Measurements from ENCODE around the gene PPARA.

Gene PPARA

GRCh38 chr22:46112405-46112804 lies 37.9 kb upstream of the PPARA start:
- no peak for TF ChIP-seq CTCF (IDR thresholded peaks at IDR 0.05; ENCODE audit: insufficient read depth, low read length, poor library complexity, severe bottlenecking)
- Histone ChIP-seq H3K4me3 (replicated peaks; ENCODE audit: low read depth, low read length) (no peak overlapping the region), H3K36me3 (ENCODE audit: control insufficient read depth, insufficient read depth, low read length) (no peaks in the 10 kb centered on the region), H3K27me3 (replicated peaks; ENCODE audit: control insufficient read depth, insufficient read depth, low read length) (no peaks in the 10 kb centered on the region)
- DNase-seq (ENCODE audit: extremely low read depth, insufficient read length): no peak

- DNase-seq (ENCODE audit: extremely low read depth, insufficient read length): no peak
- H3K36me3 ChIP-seq (ENCODE audit: control insufficient read depth, insufficient read depth, low read length): no peaks in the 10 kb centered on the region
- no peaks in the 10 kb centered on the region for H3K27me3 ChIP-seq (replicated peaks; ENCODE audit: control insufficient read depth, insufficient read depth, low read length)
- no peak overlapping the region for H3K4me3 ChIP-seq (replicated peaks; ENCODE audit: low read depth, low read length)
- no peak for TF ChIP-seq CTCF (IDR thresholded peaks at IDR 0.05; ENCODE audit: insufficient read depth, low read length, poor library complexity, severe bottlenecking)
Observed at GRCh38 chr22:46113110-46113909, 37.0 kb upstream of the PPARA start.

GRCh38 chr22:46113910-46114517 lies 36.3 kb upstream of the PPARA start:
- TF ChIP-seq CTCF (IDR thresholded peaks at IDR 0.05; ENCODE audit: insufficient read depth, low read length, poor library complexity, severe bottlenecking): no peak
- no peaks in the 10 kb centered on the region for H3K36me3 ChIP-seq (ENCODE audit: control insufficient read depth, insufficient read depth, low read length)

GRCh38 chr22:46114518-46115387 lies 35.6 kb upstream of the PPARA start:
- TF ChIP-seq CTCF (IDR thresholded peaks at IDR 0.05; ENCODE audit: insufficient read depth, low read length, poor library complexity, severe bottlenecking): no peak

More at GRCh38 chr22:46113910-46114517, 36.3 kb upstream of the PPARA start:
- no peak for DNase-seq (ENCODE audit: extremely low read depth, insufficient read length)
- H3K4me3 ChIP-seq (replicated peaks; ENCODE audit: low read depth, low read length): no peak overlapping the region
- no peaks in the 10 kb centered on the region for H3K27me3 ChIP-seq (replicated peaks; ENCODE audit: control insufficient read depth, insufficient read depth, low read length)

GRCh38 chr22:46115388-46115678 lies 35.0 kb upstream of the PPARA start:
- no peaks in the 10 kb centered on the region for H3K27me3 ChIP-seq (replicated peaks; ENCODE audit: control insufficient read depth, insufficient read depth, low read length)
- no peak for DNase-seq (ENCODE audit: extremely low read depth, insufficient read length)
- no peak overlapping the region for H3K4me3 ChIP-seq (replicated peaks; ENCODE audit: low read depth, low read length)
- no peaks in the 10 kb centered on the region for H3K36me3 ChIP-seq (ENCODE audit: control insufficient read depth, insufficient read depth, low read length)
- TF ChIP-seq CTCF (IDR thresholded peaks at IDR 0.05; ENCODE audit: insufficient read depth, low read length, poor library complexity, severe bottlenecking): no peak

More at GRCh38 chr22:46114518-46115387, 35.6 kb upstream of the PPARA start:
- H3K4me3 ChIP-seq (replicated peaks; ENCODE audit: low read depth, low read length): no peak overlapping the region
- no peak for DNase-seq (ENCODE audit: extremely low read depth, insufficient read length)
- H3K27me3 ChIP-seq (replicated peaks; ENCODE audit: control insufficient read depth, insufficient read depth, low read length): no peaks in the 10 kb centered on the region
- H3K36me3 ChIP-seq (ENCODE audit: control insufficient read depth, insufficient read depth, low read length): no peaks in the 10 kb centered on the region
